PC-9 (cell line): ENCODE data around the gene SCAF4.

ENCODE experiments used
- EZH2 ChIP-seq: fragments of 200-600 bp; sonication (generic); IDR thresholded peaks from 2 replicates; pipeline ENCODE4 v1.8.0; 2017; ENCODE audit warnings: antibody characterized with exemption, low read depth
- TF ChIP-seq, protein P1 (sequence below): fragments of 200-600 bp; sonication (generic); conservative IDR thresholded peaks from 2 replicates; pipeline ENCODE4 v1.6.1; 2017; ENCODE audit warnings: mixed run types, antibody characterized with exemption, mild to moderate bottlenecking, moderate library complexity

DNA sequence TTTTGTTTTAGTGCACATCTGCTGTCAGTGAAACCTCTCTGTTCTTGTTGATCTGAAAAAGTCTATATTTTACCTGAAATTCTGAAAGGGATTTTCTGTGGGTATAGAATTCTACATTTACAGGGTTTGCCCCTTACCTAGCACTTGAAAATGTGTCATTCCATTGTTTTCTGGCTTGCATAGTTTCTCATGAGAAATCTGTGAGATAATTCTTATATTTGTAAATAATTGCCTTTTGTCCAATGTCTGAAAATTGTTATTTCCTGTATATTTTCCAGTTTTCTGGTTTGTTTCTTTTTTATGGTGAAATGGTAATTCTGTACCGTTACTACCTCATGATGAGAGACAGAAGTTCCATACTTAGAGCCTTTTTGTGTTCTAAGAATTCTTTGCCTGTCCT is 11.8 kb upstream of the SCAF4 start:
- TF ChIP-seq EZH2 = no peak
- TF ChIP-seq, protein P1, sequence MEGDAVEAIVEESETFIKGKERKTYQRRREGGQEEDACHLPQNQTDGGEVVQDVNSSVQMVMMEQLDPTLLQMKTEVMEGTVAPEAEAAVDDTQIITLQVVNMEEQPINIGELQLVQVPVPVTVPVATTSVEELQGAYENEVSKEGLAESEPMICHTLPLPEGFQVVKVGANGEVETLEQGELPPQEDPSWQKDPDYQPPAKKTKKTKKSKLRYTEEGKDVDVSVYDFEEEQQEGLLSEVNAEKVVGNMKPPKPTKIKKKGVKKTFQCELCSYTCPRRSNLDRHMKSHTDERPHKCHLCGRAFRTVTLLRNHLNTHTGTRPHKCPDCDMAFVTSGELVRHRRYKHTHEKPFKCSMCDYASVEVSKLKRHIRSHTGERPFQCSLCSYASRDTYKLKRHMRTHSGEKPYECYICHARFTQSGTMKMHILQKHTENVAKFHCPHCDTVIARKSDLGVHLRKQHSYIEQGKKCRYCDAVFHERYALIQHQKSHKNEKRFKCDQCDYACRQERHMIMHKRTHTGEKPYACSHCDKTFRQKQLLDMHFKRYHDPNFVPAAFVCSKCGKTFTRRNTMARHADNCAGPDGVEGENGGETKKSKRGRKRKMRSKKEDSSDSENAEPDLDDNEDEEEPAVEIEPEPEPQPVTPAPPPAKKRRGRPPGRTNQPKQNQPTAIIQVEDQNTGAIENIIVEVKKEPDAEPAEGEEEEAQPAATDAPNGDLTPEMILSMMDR = no peak
